Loucy (cell line): Measurements from ENCODE around the gene BHLHE40.
A peak's percentile ranks its signal among the peaks of the same experiment; 100 is the strongest.

Experiments used
- H2AFZ ChIP-seq: fragments of 200-600 bp; sonication (generic); 2 replicates; pipeline ENCODE4 v1.6.0; 2016; ENCODE audit warnings: antibody characterized with exemption, mild to moderate bottlenecking, low read length, moderate library complexity
- H3F3A ChIP-seq: fragments of 200-600 bp; 2 replicates; pipeline ENCODE4 v1.6.0; 2016; ENCODE audit warnings: antibody characterized with exemption, low read depth, mild to moderate bottlenecking
- H3K27me3 ChIP-seq: fragments of 200-600 bp; sonication (generic); 2 replicates; pipeline ENCODE4 v1.6.1; 2014; ENCODE audit warnings: low read length, mild to moderate bottlenecking; ENCODE audit not compliant: insufficient read depth, poor library complexity, severe bottlenecking
- H3K36me3 ChIP-seq: fragments of 200-600 bp; sonication (generic); 2 replicates; pipeline ENCODE4 v1.6.1; 2016; ENCODE audit warnings: low read length; ENCODE audit not compliant: insufficient read depth
- H3K4me1 ChIP-seq: fragments of 200-600 bp; sonication (generic); 2 replicates; pipeline ENCODE4 v1.5.1; 2014; ENCODE audit warnings: low read length, mild to moderate bottlenecking; ENCODE audit not compliant: insufficient read depth, poor library complexity, severe bottlenecking
- H3K4me2 ChIP-seq: fragments of 200-600 bp; sonication (generic); 2 replicates; pipeline ENCODE4 v1.6.0; 2014; ENCODE audit warnings: antibody characterized with exemption, low read length, low read depth, mild to moderate bottlenecking; ENCODE audit not compliant: poor library complexity, severe bottlenecking
- H3K4me3 ChIP-seq: fragments of 200-600 bp; sonication (generic); 2 replicates; pipeline ENCODE4 v1.5.1; 2014; ENCODE audit warnings: low read length, mild to moderate bottlenecking, mixed read lengths; ENCODE audit not compliant: poor library complexity, severe bottlenecking
- H3K79me2 ChIP-seq: fragments of 200-600 bp; sonication (generic); 2 replicates; pipeline ENCODE4 v1.6.1; 2014; ENCODE audit warnings: low read length; ENCODE audit not compliant: insufficient read depth
- H3K9ac ChIP-seq: fragments of 200-600 bp; sonication (generic); 2 replicates; pipeline ENCODE4 v1.6.0; 2014; ENCODE audit warnings: mild to moderate bottlenecking, low read depth, low read length, moderate library complexity; ENCODE audit not compliant: poor library complexity, severe bottlenecking
- H3K9me2 ChIP-seq: fragments of 200-600 bp; sonication (generic); replicated peaks from 2 replicates; pipeline ENCODE4 v1.6.1; 2016; ENCODE audit warnings: low read depth, low read length, mixed read lengths
- H3K9me3 ChIP-seq: fragments of 200-600 bp; sonication (generic); 2 replicates; pipeline ENCODE4 v1.6.1; 2014; ENCODE audit warnings: mild to moderate bottlenecking, antibody characterized with exemption, low read length, low read depth; ENCODE audit not compliant: insufficient read depth
- H4K20me1 ChIP-seq: fragments of 200-600 bp; sonication (generic); 2 replicates; pipeline ENCODE4 v1.6.0; 2014; ENCODE audit warnings: antibody characterized with exemption, low read length, mild to moderate bottlenecking; ENCODE audit not compliant: insufficient read depth, poor library complexity, severe bottlenecking
- EZH2phosphoT487 ChIP-seq: fragments of 200-600 bp; IDR thresholded peaks from 2 replicates; pipeline ENCODE4 v1.6.1; 2018; ENCODE audit warnings: antibody characterized with exemption, mild to moderate bottlenecking, moderate library complexity, borderline replicate concordance
- TF ChIP-seq, protein P1 (sequence below): fragments of 200-600 bp; sonication (generic); conservative IDR thresholded peaks from 2 replicates; pipeline ENCODE4 v1.5.1; 2014; ENCODE audit warnings: mild to moderate bottlenecking, antibody characterized with exemption, low read length

Gene BHLHE40

DNA sequence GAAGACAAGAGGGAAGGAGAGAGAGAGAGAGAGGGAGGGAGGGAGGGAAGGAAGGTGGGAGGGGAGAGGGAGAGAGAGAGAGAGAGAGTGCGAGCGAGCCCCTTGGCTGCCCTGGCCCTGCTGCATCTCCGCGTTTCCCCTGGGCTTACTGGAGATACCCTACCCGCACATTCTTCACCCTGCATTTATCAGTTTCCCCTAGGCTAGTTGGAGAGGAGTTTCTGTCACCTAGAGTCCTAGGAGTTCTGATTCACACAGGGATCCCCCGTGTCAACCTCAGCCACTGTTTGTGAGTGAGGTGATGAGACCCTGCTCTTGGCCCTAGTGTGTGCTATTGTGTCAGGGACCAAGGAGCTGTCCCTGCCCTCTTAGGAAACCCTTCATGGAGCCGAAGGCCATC, 18.7 kb downstream of the BHLHE40 start:
- Histone ChIP-seq H3K36me3 (no peaks in the 10 kb centered on the region), H3K79me2 (no peaks in the 10 kb centered on the region), H3K9ac (peak overlapping the region; percentile 14), H3K4me3 (no peak overlapping the region), H3F3A (no peaks in the 10 kb centered on the region), H2AFZ (no peak overlapping the region), H3K4me2 (no peak overlapping the region), H3K27me3 (no peaks in the 10 kb centered on the region), H4K20me1 (no peaks in the 10 kb centered on the region), H3K9me2 (no peaks in the 10 kb centered on the region), H3K9me3 (no peaks in the 10 kb centered on the region), H3K4me1 (peaks cover 68% of the 10 kb centered on the region)
- TF ChIP-seq EZH2phosphoT487: no peak
- TF ChIP-seq, protein P1, sequence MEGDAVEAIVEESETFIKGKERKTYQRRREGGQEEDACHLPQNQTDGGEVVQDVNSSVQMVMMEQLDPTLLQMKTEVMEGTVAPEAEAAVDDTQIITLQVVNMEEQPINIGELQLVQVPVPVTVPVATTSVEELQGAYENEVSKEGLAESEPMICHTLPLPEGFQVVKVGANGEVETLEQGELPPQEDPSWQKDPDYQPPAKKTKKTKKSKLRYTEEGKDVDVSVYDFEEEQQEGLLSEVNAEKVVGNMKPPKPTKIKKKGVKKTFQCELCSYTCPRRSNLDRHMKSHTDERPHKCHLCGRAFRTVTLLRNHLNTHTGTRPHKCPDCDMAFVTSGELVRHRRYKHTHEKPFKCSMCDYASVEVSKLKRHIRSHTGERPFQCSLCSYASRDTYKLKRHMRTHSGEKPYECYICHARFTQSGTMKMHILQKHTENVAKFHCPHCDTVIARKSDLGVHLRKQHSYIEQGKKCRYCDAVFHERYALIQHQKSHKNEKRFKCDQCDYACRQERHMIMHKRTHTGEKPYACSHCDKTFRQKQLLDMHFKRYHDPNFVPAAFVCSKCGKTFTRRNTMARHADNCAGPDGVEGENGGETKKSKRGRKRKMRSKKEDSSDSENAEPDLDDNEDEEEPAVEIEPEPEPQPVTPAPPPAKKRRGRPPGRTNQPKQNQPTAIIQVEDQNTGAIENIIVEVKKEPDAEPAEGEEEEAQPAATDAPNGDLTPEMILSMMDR: no peak

GRCh38 chr3:4999531-5000184, 20.4 kb downstream of the BHLHE40 start:
- no peak overlapping the region for H3K4me3 ChIP-seq
- H4K20me1 ChIP-seq: no peaks in the 10 kb centered on the region
- no peaks in the 10 kb centered on the region for H3K27me3 ChIP-seq
- peaks cover 71% of the 10 kb centered on the region for H3K4me1 ChIP-seq
- H3K36me3 ChIP-seq: no peaks in the 10 kb centered on the region
- H3K4me2 ChIP-seq: peak overlapping the region; percentile 60
- H3K9me3 ChIP-seq: no peaks in the 10 kb centered on the region
- no peaks in the 10 kb centered on the region for H3K9me2 ChIP-seq
- H3K9ac ChIP-seq: peak overlapping the region; percentile 66
- H3K79me2 ChIP-seq: no peaks in the 10 kb centered on the region
- no peak for TF ChIP-seq EZH2phosphoT487
- TF ChIP-seq, protein P1: no peak
- H2AFZ ChIP-seq: no peak overlapping the region
- H3F3A ChIP-seq: no peaks in the 10 kb centered on the region

DNA sequence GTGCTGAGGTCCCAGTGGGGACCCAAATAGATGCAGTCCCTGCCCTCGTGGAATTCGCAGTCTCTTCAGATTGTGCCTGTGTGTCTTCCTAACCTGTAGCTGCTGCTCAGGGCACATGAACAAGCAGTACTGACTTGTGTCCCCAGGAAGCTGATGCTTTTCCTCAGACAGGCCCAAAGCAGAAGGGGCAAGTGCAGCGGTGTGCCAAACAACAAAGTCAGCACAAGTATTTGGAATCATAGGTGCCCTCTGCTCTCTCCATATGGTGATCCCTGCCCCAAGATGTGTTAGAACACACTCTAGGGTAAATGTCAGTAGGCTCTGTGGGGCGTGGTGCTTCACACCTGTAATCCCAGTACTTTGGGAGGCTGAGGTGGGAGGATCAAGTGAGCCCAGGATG, 21.9 kb downstream of the BHLHE40 start:
- TF ChIP-seq EZH2phosphoT487: no peak
- TF ChIP-seq, protein P1: no peak
- no peak overlapping the region for H2AFZ ChIP-seq
- H3K79me2 ChIP-seq: no peaks in the 10 kb centered on the region
- no peaks in the 10 kb centered on the region for H3F3A ChIP-seq
- no peaks in the 10 kb centered on the region for H4K20me1 ChIP-seq
- H3K4me1 ChIP-seq: peaks cover 60% of the 10 kb centered on the region
- H3K27me3 ChIP-seq: no peaks in the 10 kb centered on the region
- H3K9me2 ChIP-seq: no peaks in the 10 kb centered on the region
- no peak overlapping the region for H3K4me2 ChIP-seq
- peak overlapping the region; percentile 49 for H3K9ac ChIP-seq
- no peaks in the 10 kb centered on the region for H3K36me3 ChIP-seq
- no peaks in the 10 kb centered on the region for H3K9me3 ChIP-seq
- H3K4me3 ChIP-seq: no peak overlapping the region
